Natural killer cell (primary cell): ENCODE measurements around the gene KIF3C. TPM values are rescaled to one million over a fixed set of nuclear protein-coding genes. Genes with fewer than 3 reads are reported as not detected.

Experiments
- ATAC-seq, 3 donors: fragments of 150-1000 bp in 2 of 3; fragments of 200-7000 bp in 1 of 3; cut with Tn5 transposase; 1 replicate in 1 of 3; 2 replicates in 2 of 3; pipeline ENCODE4 v1.10.0; 2021; ENCODE audit warnings: mild to moderate bottlenecking in 2 of 3, moderate library complexity in 2 of 3
- DNase-seq, 2 donors: peaks; one replicate each; pipeline versions ENCODE4 v3.0.0 to v3.0.0-alpha.2; 2013 to 2021; ENCODE audit warnings: mixed read lengths in 1 of 2
- H3K27ac ChIP-seq: one replicate; pipeline ENCODE4 v1.5.1; 2013; ENCODE audit warnings: mild to moderate bottlenecking, low read length
- H3K27me3 ChIP-seq: one replicate; pipeline ENCODE4 v1.6.1; 2013; ENCODE audit warnings: low read length; ENCODE audit not compliant: control insufficient read depth, insufficient read depth
- H3K36me3 ChIP-seq: one replicate; pipeline ENCODE4 v1.6.1; 2013; ENCODE audit warnings: low read length; ENCODE audit not compliant: control insufficient read depth, insufficient read depth
- H3K4me1 ChIP-seq: one replicate; pipeline ENCODE4 v1.6.1; 2013; ENCODE audit warnings: low read length; ENCODE audit not compliant: control insufficient read depth, insufficient read depth
- H3K4me3 ChIP-seq: one replicate; pipeline ENCODE4 v1.5.1; 2013; ENCODE audit warnings: low read length
- H3K9me3 ChIP-seq: one replicate; pipeline ENCODE4 v1.6.1; 2013; ENCODE audit warnings: low read length; ENCODE audit not compliant: control insufficient read depth, insufficient read depth
- H3K27ac Mint-ChIP-seq, 2 donors: one replicate each; pipeline ENCODE4 v1.8.0; 2022; ENCODE audit warnings: mild to moderate bottlenecking in 2 of 2, mixed read lengths in 2 of 2, moderate library complexity in 1 of 2
- H3K27me3 Mint-ChIP-seq, 2 donors: one replicate each; pipeline ENCODE4 v1.8.0; 2022; ENCODE audit warnings: low read depth in 2 of 2, mixed read lengths in 2 of 2
- H3K36me3 Mint-ChIP-seq: one replicate; pipeline ENCODE4 v1.8.0; 2022; ENCODE audit warnings: mixed read lengths
- H3K4me1 Mint-ChIP-seq, 2 donors: one replicate each; pipeline ENCODE4 v1.8.0; 2022; ENCODE audit warnings: mixed read lengths in 2 of 2
- H3K4me3 Mint-ChIP-seq: one replicate; pipeline ENCODE4 v1.8.0; 2022; ENCODE audit warnings: mild to moderate bottlenecking, moderate library complexity, mixed read lengths
- H3K9me3 Mint-ChIP-seq, 2 donors: one replicate each; pipeline ENCODE4 v1.8.0; 2022; ENCODE audit warnings: mixed read lengths in 2 of 2
- WGBS: methylation state at CpG from one replicate; pipeline ENCODE4 v1.1.7; 2013; ENCODE audit warnings: missing lambda C conversion rate; ENCODE audit not compliant: insufficient coverage; 5-methylcytosine and 5-hydroxymethylcytosine counted together
- intact Hi-C: fragments of 100-400 bp; cut with micrococcal nuclease; formaldehyde crosslinking; loops from one replicate; pipeline ENCODE4 v1.14.2; 2022
- total RNA-seq, 4 donors: library from RNA; stranded (reverse); fragments of 120-200 nt in 1 of 4; gene quantifications; one replicate each; pipeline versions ENCODE4 v1.2.3 to v1.2.4, GENCODE V29; 2013 to 2022
- TF ChIP-seq, protein P1 (sequence below): fragments of 200-600 bp; IDR thresholded peaks from one replicate; pipeline ENCODE4 v1.8.0; 2022; ENCODE audit warnings: antibody characterized with exemption

KIF3C gene
- total RNA-seq, 3 donors from 2014 or later (not counting 1 experiment from before 2014, with no cell fraction given), result 4.4 to 6.8 (median 5.1) TPM

DNA sequence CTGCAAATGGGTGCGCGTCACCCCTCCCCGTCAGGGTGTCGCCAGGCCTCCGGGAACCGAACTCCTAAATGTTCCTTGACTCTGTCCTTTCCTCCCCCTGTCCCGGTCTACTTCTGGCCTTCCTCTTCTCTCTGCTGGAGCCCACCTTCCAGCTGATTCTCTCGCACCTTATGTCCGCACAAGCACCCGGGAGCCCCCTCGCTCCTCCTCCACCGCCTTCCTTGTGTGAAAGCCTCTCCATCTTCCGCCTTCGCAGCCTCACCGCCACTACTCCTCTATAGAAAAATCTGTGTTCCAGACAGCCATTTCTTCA is 627 bp upstream of the KIF3C start:
- Histone ChIP-seq H3K4me1 (peaks cover 14% of the 10 kb centered on the region), H3K27me3 (no peaks in the 10 kb centered on the region), H3K9me3 (no peaks in the 10 kb centered on the region), H3K36me3 (no peaks in the 10 kb centered on the region), H3K27ac (no peak overlapping the region), H3K4me3 (peak overlapping the region; percentile 54)
- Mint-ChIP-seq H3K27me3 (no peaks in the 10 kb centered on the region), H3K36me3 (no peaks in the 10 kb centered on the region), H3K27ac (peak overlapping the region in 1 of 2 donors; percentile 64), H3K4me3 (peak overlapping the region; percentile 87), H3K9me3 (no peaks in the 10 kb centered on the region), H3K4me1 (peaks cover 11 to 26% of the 10 kb centered on the region in 2 donors)
- WGBS, result 85% methylated on average over 15 of the region's 15 CpGs
- TF ChIP-seq, protein P1, sequence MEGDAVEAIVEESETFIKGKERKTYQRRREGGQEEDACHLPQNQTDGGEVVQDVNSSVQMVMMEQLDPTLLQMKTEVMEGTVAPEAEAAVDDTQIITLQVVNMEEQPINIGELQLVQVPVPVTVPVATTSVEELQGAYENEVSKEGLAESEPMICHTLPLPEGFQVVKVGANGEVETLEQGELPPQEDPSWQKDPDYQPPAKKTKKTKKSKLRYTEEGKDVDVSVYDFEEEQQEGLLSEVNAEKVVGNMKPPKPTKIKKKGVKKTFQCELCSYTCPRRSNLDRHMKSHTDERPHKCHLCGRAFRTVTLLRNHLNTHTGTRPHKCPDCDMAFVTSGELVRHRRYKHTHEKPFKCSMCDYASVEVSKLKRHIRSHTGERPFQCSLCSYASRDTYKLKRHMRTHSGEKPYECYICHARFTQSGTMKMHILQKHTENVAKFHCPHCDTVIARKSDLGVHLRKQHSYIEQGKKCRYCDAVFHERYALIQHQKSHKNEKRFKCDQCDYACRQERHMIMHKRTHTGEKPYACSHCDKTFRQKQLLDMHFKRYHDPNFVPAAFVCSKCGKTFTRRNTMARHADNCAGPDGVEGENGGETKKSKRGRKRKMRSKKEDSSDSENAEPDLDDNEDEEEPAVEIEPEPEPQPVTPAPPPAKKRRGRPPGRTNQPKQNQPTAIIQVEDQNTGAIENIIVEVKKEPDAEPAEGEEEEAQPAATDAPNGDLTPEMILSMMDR, result no peak
- intact Hi-C loops, result loop anchor here (1.0 kb wide), 1 partner anchor 8 kb away; no protein-coding TSS in a partner anchor
- no peak for ATAC-seq
- no peak for DNase-seq

DNA sequence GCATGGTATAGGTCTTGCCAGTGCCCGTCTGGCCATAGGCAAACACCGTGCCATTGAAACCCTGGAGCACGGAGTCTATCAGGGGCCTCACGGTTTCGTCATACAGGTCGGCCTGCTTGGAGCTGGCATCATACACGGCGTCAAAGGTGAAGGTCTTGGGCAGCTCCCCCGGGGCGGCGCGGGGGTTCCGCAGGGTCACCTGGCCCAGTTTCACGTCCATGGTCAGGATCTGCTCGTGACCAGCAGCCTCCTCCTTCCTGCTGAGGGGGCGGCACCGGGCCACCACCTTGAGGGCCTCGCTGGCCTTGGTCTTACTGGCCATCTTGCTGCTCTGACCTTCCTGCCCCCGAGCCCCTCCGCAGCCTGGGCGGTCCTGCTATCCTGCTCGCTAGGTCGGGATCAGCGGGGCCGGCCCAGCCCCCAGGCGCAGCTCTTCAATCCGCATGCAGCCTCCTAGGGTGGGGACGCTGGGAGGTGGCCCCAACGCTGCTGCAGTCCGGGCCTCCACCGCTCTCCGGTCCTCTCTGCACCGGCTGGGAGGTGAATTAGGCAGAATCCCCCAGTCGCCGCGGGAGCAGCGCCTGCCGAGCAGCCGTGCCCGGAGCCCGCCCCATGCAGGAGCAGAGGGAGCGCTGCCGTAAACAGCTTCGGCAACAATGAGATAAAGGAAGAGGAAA is 563 bp downstream of the KIF3C start:
- Mint-ChIP-seq H3K27me3 (no peaks in the 10 kb centered on the region), H3K4me1 (peaks cover 11 to 32% of the 10 kb centered on the region in 2 donors), H3K36me3 (no peaks in the 10 kb centered on the region), H3K27ac (peak overlapping the region in 1 of 2 donors; percentile 64), H3K4me3 (peak overlapping the region; percentile 90), H3K9me3 (no peaks in the 10 kb centered on the region)
- intact Hi-C loops, result loop anchor here (1.0 kb wide), 1 partner anchor 10 kb away; no protein-coding TSS in a partner anchor
- Histone ChIP-seq H3K27me3 (no peaks in the 10 kb centered on the region), H3K9me3 (no peaks in the 10 kb centered on the region), H3K4me1 (peaks cover 14% of the 10 kb centered on the region), H3K36me3 (no peaks in the 10 kb centered on the region), H3K4me3 (peak overlapping the region; percentile 54), H3K27ac (no peak overlapping the region)
- peak in 1 of 2 donors; percentile 41 for DNase-seq
- TF ChIP-seq, protein P1, result no peak
- WGBS, result 27% methylated on average over 44 of the region's 44 CpGs
- ATAC-seq, result peak; percentile 28 to 58 (median 39)

DNA sequence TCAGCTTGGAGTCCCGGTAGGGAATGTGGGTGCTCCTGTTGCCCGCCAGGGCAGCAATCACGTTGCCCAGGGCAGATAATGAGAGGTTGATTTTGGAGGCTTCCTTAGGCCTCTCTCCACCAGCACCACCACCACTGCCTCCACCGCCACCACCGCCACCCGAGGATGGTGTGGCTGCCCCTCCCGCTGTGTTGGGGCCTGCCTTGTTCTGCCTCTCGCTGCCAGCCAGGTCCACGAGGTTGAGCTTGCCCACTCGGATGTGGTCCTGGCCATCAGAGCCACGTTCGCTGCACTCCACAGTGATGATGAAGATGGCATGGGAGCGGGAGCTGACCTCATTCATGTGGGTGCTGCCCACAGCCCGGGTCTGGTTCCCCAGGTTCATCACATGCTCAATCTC is 1.3 kb downstream of the KIF3C start:
- H3K27ac Mint-ChIP-seq, result no peak overlapping the region
- H3K27ac ChIP-seq, result no peak overlapping the region
- TF ChIP-seq, protein P1, result no peak
- intact Hi-C loops, result no loop called here
- no peak overlapping the region for H3K4me3 ChIP-seq
- H3K9me3 ChIP-seq, result no peaks in the 10 kb centered on the region
- peaks cover 11 to 32% of the 10 kb centered on the region in 2 donors for H3K4me1 Mint-ChIP-seq
- H3K27me3 ChIP-seq, result no peaks in the 10 kb centered on the region
- DNase-seq (no peak), ATAC-seq (no peak)
- H3K4me1 ChIP-seq, result peaks cover 14% of the 10 kb centered on the region
- no peaks in the 10 kb centered on the region for H3K9me3 Mint-ChIP-seq
- H3K36me3 Mint-ChIP-seq, result no peaks in the 10 kb centered on the region
- H3K36me3 ChIP-seq, result no peaks in the 10 kb centered on the region
- H3K4me3 Mint-ChIP-seq, result peak overlapping the region; percentile 21
- WGBS, result 91% methylated on average over 13 of the region's 14 CpGs
- no peaks in the 10 kb centered on the region for H3K27me3 Mint-ChIP-seq
